ENCODE data around the gene ADAMTSL2. TPM values are rescaled to one million over a fixed set of nuclear protein-coding genes. Genes with fewer than 3 reads are reported as not detected.
A peak's percentile ranks its signal among the peaks of the same experiment; 100 is the strongest.

ADAMTSL2 gene
- total and polyA plus RNA-seq, 2 of the 13 experiments (the other 11 are each of a cell fraction or from before 2014, with no cell fraction given), result 1.9 to 3.8 TPM

DNA sequence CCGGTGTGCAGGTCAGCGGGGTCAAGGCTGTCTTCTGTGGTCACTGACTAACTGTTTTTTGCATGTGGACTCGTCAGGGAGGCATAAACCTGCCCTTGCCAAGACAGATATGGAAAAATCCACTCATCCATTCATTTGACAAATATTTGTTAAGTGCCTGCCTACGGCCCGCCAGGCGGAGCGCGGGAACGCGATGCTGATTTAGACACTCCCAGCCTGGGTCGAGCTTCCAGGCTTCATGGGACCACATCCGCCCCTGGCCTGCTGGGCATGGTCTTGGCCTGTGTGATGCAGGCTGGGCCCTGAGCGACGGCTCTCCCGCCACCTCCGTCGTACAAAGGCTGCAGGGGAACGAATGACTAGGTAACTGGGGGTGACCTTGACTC, 27.9 kb upstream of the ADAMTSL2 start (continued):
- TF ChIP-seq THAP7 (CRISPR knock-in tag; IDR thresholded peaks at IDR 0.05) (no peak), ZNF225 (CRISPR knock-in tag; IDR thresholded peaks at IDR 0.05) (no peak), ETV5 (CRISPR knock-in tag; IDR thresholded peaks at IDR 0.05; ENCODE audit: borderline replicate concordance) (peak; percentile 61), ZSCAN12 (CRISPR knock-in tag; IDR thresholded peaks at IDR 0.05) (0 out of 2 replicates have a peak, but pooled peaks have one; percentile 74), PCBP2 (optimal IDR thresholded peaks at IDR 0.05; ENCODE audit: low read depth, low read length, poor library complexity, severe bottlenecking) (no peak), IRX3 (CRISPR knock-in tag; IDR thresholded peaks at IDR 0.05; ENCODE audit: borderline replicate concordance, low read depth) (peak; percentile 49; the same call in 1 of the 2 replicates), SP5 (CRISPR knock-in tag; IDR thresholded peaks at IDR 0.05; ENCODE audit: borderline replicate concordance, low read depth) (peak; percentile 25; the same call in 1 of the 2 replicates), CSRNP1 (CRISPR knock-in tag; IDR thresholded peaks at IDR 0.05) (no peak; the same call in 1 of the 2 replicates), ZBTB39 (CRISPR knock-in tag; IDR thresholded peaks at IDR 0.05) (no peak), MIXL1 (CRISPR knock-in tag; IDR thresholded peaks at IDR 0.05) (peak; percentile 55; the same call in 1 of the 2 replicates), SMAD3 (CRISPR knock-in tag; IDR thresholded peaks at IDR 0.05) (peak; percentile 67; the same call in 1 of the 2 replicates), SMARCC2 (IDR thresholded peaks at IDR 0.05) (no peak)
- TF ChIP-seq, protein P1, sequence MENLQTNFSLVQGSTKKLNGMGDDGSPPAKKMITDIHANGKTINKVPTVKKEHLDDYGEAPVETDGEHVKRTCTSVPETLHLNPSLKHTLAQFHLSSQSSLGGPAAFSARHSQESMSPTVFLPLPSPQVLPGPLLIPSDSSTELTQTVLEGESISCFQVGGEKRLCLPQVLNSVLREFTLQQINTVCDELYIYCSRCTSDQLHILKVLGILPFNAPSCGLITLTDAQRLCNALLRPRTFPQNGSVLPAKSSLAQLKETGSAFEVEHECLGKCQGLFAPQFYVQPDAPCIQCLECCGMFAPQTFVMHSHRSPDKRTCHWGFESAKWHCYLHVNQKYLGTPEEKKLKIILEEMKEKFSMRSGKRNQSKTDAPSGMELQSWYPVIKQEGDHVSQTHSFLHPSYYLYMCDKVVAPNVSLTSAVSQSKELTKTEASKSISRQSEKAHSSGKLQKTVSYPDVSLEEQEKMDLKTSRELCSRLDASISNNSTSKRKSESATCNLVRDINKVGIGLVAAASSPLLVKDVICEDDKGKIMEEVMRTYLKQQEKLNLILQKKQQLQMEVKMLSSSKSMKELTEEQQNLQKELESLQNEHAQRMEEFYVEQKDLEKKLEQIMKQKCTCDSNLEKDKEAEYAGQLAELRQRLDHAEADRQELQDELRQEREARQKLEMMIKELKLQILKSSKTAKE (CRISPR knock-in tag; IDR thresholded peaks at IDR 0.05; ENCODE audit: borderline replicate concordance), result no peak; the same call in 1 of the 2 replicates
- TF ChIP-seq, protein P2, sequence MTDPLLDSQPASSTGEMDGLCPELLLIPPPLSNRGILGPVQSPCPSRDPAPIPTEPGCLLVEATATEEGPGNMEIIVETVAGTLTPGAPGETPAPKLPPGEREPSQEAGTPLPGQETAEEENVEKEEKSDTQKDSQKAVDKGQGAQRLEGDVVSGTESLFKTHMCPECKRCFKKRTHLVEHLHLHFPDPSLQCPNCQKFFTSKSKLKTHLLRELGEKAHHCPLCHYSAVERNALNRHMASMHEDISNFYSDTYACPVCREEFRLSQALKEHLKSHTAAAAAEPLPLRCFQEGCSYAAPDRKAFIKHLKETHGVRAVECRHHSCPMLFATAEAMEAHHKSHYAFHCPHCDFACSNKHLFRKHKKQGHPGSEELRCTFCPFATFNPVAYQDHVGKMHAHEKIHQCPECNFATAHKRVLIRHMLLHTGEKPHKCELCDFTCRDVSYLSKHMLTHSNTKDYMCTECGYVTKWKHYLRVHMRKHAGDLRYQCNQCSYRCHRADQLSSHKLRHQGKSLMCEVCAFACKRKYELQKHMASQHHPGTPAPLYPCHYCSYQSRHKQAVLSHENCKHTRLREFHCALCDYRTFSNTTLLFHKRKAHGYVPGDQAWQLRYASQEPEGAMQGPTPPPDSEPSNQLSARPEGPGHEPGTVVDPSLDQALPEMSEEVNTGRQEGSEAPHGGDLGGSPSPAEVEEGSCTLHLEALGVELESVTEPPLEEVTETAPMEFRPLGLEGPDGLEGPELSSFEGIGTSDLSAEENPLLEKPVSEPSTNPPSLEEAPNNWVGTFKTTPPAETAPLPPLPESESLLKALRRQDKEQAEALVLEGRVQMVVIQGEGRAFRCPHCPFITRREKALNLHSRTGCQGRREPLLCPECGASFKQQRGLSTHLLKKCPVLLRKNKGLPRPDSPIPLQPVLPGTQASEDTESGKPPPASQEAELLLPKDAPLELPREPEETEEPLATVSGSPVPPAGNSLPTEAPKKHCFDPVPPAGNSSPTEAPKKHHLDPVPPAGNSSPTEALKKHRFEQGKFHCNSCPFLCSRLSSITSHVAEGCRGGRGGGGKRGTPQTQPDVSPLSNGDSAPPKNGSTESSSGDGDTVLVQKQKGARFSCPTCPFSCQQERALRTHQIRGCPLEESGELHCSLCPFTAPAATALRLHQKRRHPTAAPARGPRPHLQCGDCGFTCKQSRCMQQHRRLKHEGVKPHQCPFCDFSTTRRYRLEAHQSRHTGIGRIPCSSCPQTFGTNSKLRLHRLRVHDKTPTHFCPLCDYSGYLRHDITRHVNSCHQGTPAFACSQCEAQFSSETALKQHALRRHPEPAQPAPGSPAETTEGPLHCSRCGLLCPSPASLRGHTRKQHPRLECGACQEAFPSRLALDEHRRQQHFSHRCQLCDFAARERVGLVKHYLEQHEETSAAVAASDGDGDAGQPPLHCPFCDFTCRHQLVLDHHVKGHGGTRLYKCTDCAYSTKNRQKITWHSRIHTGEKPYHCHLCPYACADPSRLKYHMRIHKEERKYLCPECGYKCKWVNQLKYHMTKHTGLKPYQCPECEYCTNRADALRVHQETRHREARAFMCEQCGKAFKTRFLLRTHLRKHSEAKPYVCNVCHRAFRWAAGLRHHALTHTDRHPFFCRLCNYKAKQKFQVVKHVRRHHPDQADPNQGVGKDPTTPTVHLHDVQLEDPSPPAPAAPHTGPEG (CRISPR knock-in tag; IDR thresholded peaks at IDR 0.05), result peak; percentile 86; the same call in 1 of the 2 replicates
